NB4 (cell line): ENCODE results near the gene CTDP1.

ENCODE experiments used
- CTCF ChIP-seq: IDR thresholded peaks from one replicate; pipeline ENCODE4 v1.5.1; 2012; ENCODE audit warnings: low read depth, low read length
- MAX ChIP-seq: IDR thresholded peaks from 2 replicates; pipeline ENCODE4 v1.6.1; 2011; ENCODE audit warnings: low read depth, low read length
- MYC ChIP-seq: IDR thresholded peaks from 2 replicates; pipeline ENCODE4 v1.6.1; 2011; ENCODE audit warnings: low read depth, low read length
- POLR2A ChIP-seq: IDR thresholded peaks from 2 replicates; pipeline ENCODE4 v1.6.1; 2011; ENCODE audit warnings: mild to moderate bottlenecking; ENCODE audit not compliant: insufficient read length; ENCODE audit errors: extremely low read depth

- TF ChIP-seq POLR2A (no peak), CTCF (no peak), MYC (no peak), MAX (no peak)
Observed at GRCh38 chr18:79683626-79684282, 4.2 kb downstream of the CTDP1 start.
